GM12865 (cell line): ENCODE results near the gene ZXDC.

Experiments
- DNase-seq: peaks from one replicate; pipeline ENCODE4 v3.0.0; 2010; ENCODE audit warnings: low read depth
- H3K4me3 ChIP-seq: 2 replicates; pipeline ENCODE4 v1.5.1; 2011; ENCODE audit warnings: mild to moderate bottlenecking, low read depth, low read length, control low read depth
- TF ChIP-seq, protein P1 (sequence below): IDR thresholded peaks from 2 replicates; pipeline ENCODE4 v1.5.1; 2011; ENCODE audit warnings: low read length, control low read depth, low read depth, inconsistent platforms; ENCODE audit not compliant: insufficient read depth; ENCODE audit errors: missing control alignments

ZXDC gene

DNA sequence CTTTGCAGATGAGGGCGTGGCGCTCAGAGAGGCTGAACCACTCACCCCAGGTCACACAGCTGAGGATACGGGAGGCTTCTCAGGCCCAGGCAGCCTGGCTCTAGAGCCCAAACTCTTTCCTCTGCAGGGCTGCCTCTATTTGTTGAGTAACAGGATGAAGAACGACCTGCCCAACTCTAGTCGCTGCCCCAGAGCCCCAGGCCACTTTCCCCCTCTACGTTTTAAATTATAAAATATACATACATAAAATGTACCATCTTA, 19.2 kb upstream of the ZXDC start:
- TF ChIP-seq, protein P1, sequence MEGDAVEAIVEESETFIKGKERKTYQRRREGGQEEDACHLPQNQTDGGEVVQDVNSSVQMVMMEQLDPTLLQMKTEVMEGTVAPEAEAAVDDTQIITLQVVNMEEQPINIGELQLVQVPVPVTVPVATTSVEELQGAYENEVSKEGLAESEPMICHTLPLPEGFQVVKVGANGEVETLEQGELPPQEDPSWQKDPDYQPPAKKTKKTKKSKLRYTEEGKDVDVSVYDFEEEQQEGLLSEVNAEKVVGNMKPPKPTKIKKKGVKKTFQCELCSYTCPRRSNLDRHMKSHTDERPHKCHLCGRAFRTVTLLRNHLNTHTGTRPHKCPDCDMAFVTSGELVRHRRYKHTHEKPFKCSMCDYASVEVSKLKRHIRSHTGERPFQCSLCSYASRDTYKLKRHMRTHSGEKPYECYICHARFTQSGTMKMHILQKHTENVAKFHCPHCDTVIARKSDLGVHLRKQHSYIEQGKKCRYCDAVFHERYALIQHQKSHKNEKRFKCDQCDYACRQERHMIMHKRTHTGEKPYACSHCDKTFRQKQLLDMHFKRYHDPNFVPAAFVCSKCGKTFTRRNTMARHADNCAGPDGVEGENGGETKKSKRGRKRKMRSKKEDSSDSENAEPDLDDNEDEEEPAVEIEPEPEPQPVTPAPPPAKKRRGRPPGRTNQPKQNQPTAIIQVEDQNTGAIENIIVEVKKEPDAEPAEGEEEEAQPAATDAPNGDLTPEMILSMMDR = no peak
- no peak overlapping the region for H3K4me3 ChIP-seq
- no peak for DNase-seq

DNA sequence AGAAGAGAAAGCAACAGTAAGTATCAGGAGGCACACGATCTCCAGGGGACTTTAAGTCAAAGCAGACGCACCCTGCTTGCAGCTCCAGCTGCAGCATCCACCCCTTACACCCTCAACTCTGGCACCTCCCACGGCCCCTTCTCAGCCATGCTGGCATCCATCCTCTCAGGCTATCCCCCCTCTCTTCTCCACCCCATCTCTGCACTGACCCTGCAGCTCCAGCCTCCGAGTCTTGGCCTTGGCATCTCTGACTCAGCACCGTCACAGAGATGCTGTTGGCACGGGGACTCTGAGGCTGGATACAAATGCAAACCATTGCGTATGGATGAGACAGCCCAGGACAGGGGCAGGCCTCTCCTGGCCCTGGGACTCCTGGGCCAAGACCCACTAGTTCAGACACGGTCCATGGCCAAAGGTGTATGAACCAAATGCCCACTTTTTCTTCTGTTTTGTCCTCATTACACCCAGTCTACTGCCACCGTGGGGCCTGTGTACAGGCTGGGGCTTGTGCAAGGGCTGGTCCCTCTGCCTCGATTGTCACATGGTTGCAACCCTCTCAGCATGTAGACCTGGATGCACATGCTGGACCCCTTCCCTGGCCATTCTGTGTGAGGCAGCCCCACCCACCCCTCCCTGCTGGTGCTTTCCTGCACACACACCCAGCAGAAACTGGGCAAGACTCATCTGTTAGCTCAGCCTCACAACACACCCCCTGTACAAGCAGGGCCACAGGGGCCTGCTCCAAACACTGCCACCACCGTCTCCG, 18.7 kb upstream of the ZXDC start:
- TF ChIP-seq, protein P1 = no peak
- no peak for DNase-seq
- H3K4me3 ChIP-seq = no peak overlapping the region

DNA sequence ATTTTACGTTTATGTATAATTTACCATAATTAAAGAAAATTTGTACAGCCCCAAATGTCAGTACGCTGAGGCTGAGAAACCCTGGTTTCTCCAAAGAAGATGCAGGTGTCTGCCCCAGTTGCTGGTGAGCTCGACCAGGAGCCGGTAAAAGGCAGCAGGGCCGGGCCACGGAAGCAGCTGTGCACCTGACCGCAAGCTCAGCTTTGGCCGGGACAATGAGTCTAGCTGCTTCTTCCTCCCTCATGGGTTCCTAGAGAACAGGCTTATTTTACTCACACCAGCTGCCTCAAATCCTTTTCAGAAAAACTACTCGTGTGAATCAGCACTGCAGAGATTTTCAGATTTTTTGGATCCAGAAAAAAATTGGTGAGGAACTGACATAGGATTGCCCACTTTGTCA, 18.0 kb upstream of the ZXDC start:
- DNase-seq = no peak
- TF ChIP-seq, protein P1 = no peak

DNA sequence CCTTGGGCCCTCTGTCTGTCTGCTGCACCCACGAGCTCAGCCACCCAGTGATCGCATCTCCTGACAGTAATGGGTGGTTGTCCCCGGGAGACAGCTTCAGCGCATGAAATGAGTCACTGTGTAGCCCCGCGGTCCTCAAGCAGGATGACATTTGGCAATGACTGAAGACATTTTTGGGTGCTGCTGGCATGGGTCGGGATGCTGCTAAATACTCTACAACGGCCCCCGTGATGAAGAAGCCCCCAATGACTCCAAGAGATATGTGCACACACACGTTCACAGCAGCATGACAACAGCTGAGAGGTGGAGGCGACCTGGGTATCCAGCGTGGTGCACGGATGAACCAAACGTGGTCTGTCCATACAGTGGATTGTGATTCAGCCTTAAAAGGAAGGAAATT, 17.4 kb upstream of the ZXDC start:
- TF ChIP-seq, protein P1 = no peak
- DNase-seq = no peak
- H3K4me3 ChIP-seq = no peak overlapping the region

More for the DNA sequence above, 18.0 kb upstream of the ZXDC start:
- H3K4me3 ChIP-seq = no peak overlapping the region

DNA sequence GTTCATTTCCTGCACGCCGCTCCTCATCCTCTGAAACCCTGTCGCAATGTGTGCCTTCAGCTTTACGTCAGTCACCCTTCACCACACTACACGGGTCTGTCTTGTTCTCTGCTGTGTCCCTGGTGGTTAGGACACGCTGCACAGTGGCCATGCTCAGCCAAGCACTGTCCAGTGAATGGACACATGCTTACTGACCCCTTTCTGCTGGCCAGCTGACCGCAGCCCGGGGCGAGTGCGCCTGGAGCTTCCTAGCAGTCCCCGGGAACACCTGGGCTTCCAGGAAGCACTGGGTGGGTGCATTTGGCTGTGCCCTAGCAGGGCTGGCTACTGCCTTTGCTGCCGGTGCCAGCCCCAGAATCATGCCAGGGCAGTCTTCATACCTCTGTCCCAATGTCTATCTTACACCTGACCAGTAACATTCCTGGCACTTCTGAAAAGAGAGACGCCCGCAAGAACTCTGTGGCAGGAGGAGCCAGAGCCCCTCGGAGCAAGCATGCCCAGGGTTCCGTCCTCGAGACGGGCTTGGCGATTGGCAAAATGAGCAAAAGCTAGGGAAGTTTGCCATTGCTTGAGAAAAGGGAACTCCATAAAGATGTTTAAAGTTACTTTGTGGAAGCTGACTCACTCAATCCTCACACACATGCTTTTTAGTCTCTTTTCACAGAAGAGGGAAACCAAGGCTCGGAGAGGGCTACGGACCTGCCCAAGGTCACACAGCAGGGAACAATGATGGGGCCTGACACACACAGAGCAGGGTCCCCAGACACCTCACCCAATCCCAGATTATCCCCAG, 15.7 kb upstream of the ZXDC start:
- no peak for DNase-seq
- no peak overlapping the region for H3K4me3 ChIP-seq
- TF ChIP-seq, protein P1 = no peak

DNA sequence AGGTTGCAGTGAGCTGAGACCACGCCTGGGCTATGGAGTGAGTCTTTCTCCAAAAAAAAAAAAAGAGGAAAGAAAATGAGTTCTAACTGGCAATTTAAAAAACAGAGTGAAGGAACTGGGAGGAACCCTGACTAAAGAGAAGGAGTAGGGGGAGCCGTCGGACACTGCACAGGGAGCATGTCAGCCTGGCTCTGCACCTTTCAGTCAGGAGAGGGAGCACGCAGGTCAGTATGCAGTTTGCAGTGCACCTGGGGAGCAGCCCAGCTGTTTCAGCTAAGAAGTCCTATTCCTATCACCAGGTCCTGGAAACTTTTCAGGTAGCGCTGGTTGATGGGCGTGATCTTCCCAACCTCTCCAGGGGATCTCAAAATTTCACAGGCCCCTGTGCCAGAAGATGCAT, 14.9 kb upstream of the ZXDC start:
- no peak overlapping the region for H3K4me3 ChIP-seq
- no peak for DNase-seq
- TF ChIP-seq, protein P1 = no peak
